Measurements from ENCODE around the gene KMT2D.
"Not testable (repeated sequence)": the region's sequence is repeated elsewhere in the genome, so short reads cannot be mapped to it uniquely, and the experiment has no call there.

The KMT2D gene

GRCh38 chr12:49091836-49092085, 31.2 kb upstream of the KMT2D start:
- Mint-ChIP-seq H3K4me3 (peak overlapping the region; percentile 36 to 81), H3K27me3 (peaks cover 82% of the 10 kb centered on the region), H3K27ac (peak overlapping the region in 1 of 2 donors; percentile 72), H3K4me1 (peaks cover 68% of the 10 kb centered on the region), H3K9me3 (no peaks in the 10 kb centered on the region)
- ATAC-seq: no peak
- DNase-seq: no peak

- Mint-ChIP-seq H3K27ac (peak overlapping the region in 1 of 2 donors; percentile 72), H3K4me3 (peak overlapping the region; percentile 61 to 81)
- DNase-seq: no peak
Observed at GRCh38 chr12:49091056-49091835, 30.7 kb upstream of the KMT2D start.

GRCh38 chr12:49089821-49090773, 29.5 kb upstream of the KMT2D start:
- DNase-seq: peak; percentile 49 to 56
- Mint-ChIP-seq H3K27me3 (peaks cover 80% of the 10 kb centered on the region), H3K9me3 (no peaks in the 10 kb centered on the region), H3K4me1 (peaks cover 68% of the 10 kb centered on the region), H3K27ac (peak overlapping the region in 1 of 2 donors; percentile 10), H3K4me3 (peak overlapping the region; percentile 81 to 82)
- ATAC-seq: peak; percentile 48

More at GRCh38 chr12:49091056-49091835, 30.7 kb upstream of the KMT2D start:
- no peak for ATAC-seq
- peaks cover 68% of the 10 kb centered on the region for H3K4me1 Mint-ChIP-seq
- H3K27me3 Mint-ChIP-seq: peaks cover 87% of the 10 kb centered on the region
- H3K9me3 Mint-ChIP-seq: no peaks in the 10 kb centered on the region

- Mint-ChIP-seq H3K4me3 (peak overlapping the region; percentile 37 to 71), H3K27me3 (peaks cover 68% of the 10 kb centered on the region), H3K27ac (no peak overlapping the region), H3K9me3 (no peaks in the 10 kb centered on the region), H3K4me1 (peaks cover 62% of the 10 kb centered on the region)
- ATAC-seq: no peak
- no peak for DNase-seq
Observed at GRCh38 chr12:49088932-49089330, 28.3 kb upstream of the KMT2D start.

- Mint-ChIP-seq H3K4me3 (peak overlapping the region; percentile 37 to 71), H3K27me3 (peaks cover 62% of the 10 kb centered on the region), H3K27ac (no peak overlapping the region)
Observed at GRCh38 chr12:49088150-49088931, 27.7 kb upstream of the KMT2D start.

GRCh38 chr12:49086116-49086515, 25.5 kb upstream of the KMT2D start:
- Mint-ChIP-seq H3K4me1 (peaks cover 37% of the 10 kb centered on the region), H3K4me3 (no peak overlapping the region), H3K9me3 (no peaks in the 10 kb centered on the region), H3K27me3 (peaks cover 40% of the 10 kb centered on the region), H3K27ac (no peak overlapping the region)
- ATAC-seq (no peak), DNase-seq (no peak)

More at GRCh38 chr12:49088150-49088931, 27.7 kb upstream of the KMT2D start:
- no peaks in the 10 kb centered on the region for H3K9me3 Mint-ChIP-seq
- DNase-seq (peak; percentile 70 to 76), ATAC-seq (peak; percentile 87)
- H3K4me1 Mint-ChIP-seq: peaks cover 56% of the 10 kb centered on the region

GRCh38 chr12:49084438-49084837, 23.8 kb upstream of the KMT2D start:
- Mint-ChIP-seq H3K9me3 (no peaks in the 10 kb centered on the region), H3K4me1 (peaks cover 20% of the 10 kb centered on the region), H3K4me3 (no peak overlapping the region), H3K27me3 (peaks cover 23% of the 10 kb centered on the region), H3K27ac (no peak overlapping the region)
- no peak for DNase-seq
- ATAC-seq: no peak

- ATAC-seq (no peak), DNase-seq (no peak)
- no peaks in the 10 kb centered on the region for H3K4me1 Mint-ChIP-seq
Observed at GRCh38 chr12:49079793-49080192, 19.2 kb upstream of the KMT2D start.

GRCh38 chr12:49070971-49071370, 10.4 kb upstream of the KMT2D start:
- H3K4me3 Mint-ChIP-seq: no peak overlapping the region
- H3K9me3 Mint-ChIP-seq: no peaks in the 10 kb centered on the region
- H3K27me3 Mint-ChIP-seq: no peaks in the 10 kb centered on the region
- ATAC-seq (no peak), DNase-seq (no peak)
- no peak overlapping the region for H3K27ac Mint-ChIP-seq
- peaks cover 27% of the 10 kb centered on the region for H3K4me1 Mint-ChIP-seq

More at GRCh38 chr12:49079793-49080192, 19.2 kb upstream of the KMT2D start:
- no peak overlapping the region for H3K4me3 Mint-ChIP-seq
- no peak overlapping the region for H3K27ac Mint-ChIP-seq
- no peaks in the 10 kb centered on the region for H3K27me3 Mint-ChIP-seq
- H3K9me3 Mint-ChIP-seq: no peaks in the 10 kb centered on the region

- no peaks in the 10 kb centered on the region for H3K27me3 Mint-ChIP-seq
- DNase-seq (peak; percentile 99 to 100), ATAC-seq (peak; percentile 99)
- H3K9me3 Mint-ChIP-seq: no peaks in the 10 kb centered on the region
- peaks cover 27% of the 10 kb centered on the region for H3K4me1 Mint-ChIP-seq
- peak within 1 kb of the TSS; percentile 91 to 97 for H3K4me3 Mint-ChIP-seq
- peak within 1 kb of the TSS; percentile 76 to 98 for H3K27ac Mint-ChIP-seq
Observed at GRCh38 chr12:49069507-49070346, 9.1 kb upstream of the KMT2D start, which contains the start of gene RHEBL1. RHEBL1 (minus strand) TSS chr12:49069979; CDS start chr12:49069785, 194 bp downstream.

- Mint-ChIP-seq H3K27me3 (no peaks in the 10 kb centered on the region), H3K27ac (peak overlapping the region; percentile 76 to 98), H3K9me3 (no peaks in the 10 kb centered on the region), H3K4me1 (peaks cover 30% of the 10 kb centered on the region), H3K4me3 (peak overlapping the region; percentile 91 to 97)
- no peak for ATAC-seq
- DNase-seq: no peak
Observed at GRCh38 chr12:49068879-49069506, 8.4 kb upstream of the KMT2D start.

GRCh38 chr12:49066120-49066519, 5.5 kb upstream of the KMT2D start:
- H3K27ac Mint-ChIP-seq: no peak overlapping the region

GRCh38 chr12:49064767-49065152, 4.2 kb upstream of the KMT2D start:
- H3K27ac Mint-ChIP-seq: no peak overlapping the region
- peaks cover 34% of the 10 kb centered on the region for H3K4me1 Mint-ChIP-seq
- H3K9me3 Mint-ChIP-seq: no peaks in the 10 kb centered on the region
- no peak for DNase-seq
- H3K4me3 Mint-ChIP-seq: no peak overlapping the region
- no peaks in the 10 kb centered on the region for H3K27me3 Mint-ChIP-seq
- no peak for ATAC-seq

More at GRCh38 chr12:49066120-49066519, 5.5 kb upstream of the KMT2D start:
- H3K4me3 Mint-ChIP-seq: no peak overlapping the region
- peaks cover 39% of the 10 kb centered on the region for H3K4me1 Mint-ChIP-seq
- ATAC-seq: no peak
- no peaks in the 10 kb centered on the region for H3K9me3 Mint-ChIP-seq
- no peak for DNase-seq
- no peaks in the 10 kb centered on the region for H3K27me3 Mint-ChIP-seq

GRCh38 chr12:49061916-49062315, 1.3 kb upstream of the KMT2D start:
- not testable (repeated sequence) for ATAC-seq, H3K27me3 Mint-ChIP-seq, H3K27ac Mint-ChIP-seq, H3K9me3 Mint-ChIP-seq, DNase-seq
- Mint-ChIP-seq H3K4me1 (peaks cover 44% of the 10 kb centered on the region), H3K4me3 (peak overlapping the region; percentile 30 to 89)
